ENCODE results near the gene MYL12A. TPM values are rescaled to one million over a fixed set of nuclear protein-coding genes. Genes with fewer than 3 reads are reported as not detected.

Gene MYL12A
- total RNA-seq, 1 experiment from 2014 or later, result 284 TPM

DNA sequence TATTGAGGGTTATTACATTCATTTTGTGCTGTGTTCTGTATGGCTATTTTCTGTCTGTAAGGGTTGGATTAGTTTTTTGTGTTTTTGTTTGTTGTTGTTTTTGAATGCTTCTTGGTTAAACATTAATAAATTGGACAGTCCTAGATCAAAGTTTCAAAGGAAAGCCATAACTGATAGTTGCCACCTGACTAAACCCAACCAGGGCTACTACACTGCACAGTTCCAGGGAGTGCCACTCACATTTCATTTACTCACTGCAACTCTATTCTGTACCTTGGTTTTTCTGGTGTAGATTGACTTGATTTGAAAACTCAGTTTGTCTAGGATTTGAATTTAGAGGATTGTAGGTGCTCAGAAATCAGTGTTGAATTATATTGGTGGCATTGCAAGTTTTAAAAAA lies 20.7 kb downstream of the MYL12A start:
- no peak overlapping the region for H4K8ac ChIP-seq (replicated peaks; ENCODE audit: insufficient read length, low read depth, low read length)
- H3K4me2 ChIP-seq (ENCODE audit: insufficient read depth, insufficient read length, low read length), result no peak overlapping the region
- no peaks in the 10 kb centered on the region for H3K9me3 Mint-ChIP-seq
- H3K79me2 ChIP-seq (ENCODE audit: insufficient read depth, low read length), result peaks cover 57% of the 10 kb centered on the region
- no peaks in the 10 kb centered on the region for H4K20me1 ChIP-seq (ENCODE audit: control insufficient read depth, insufficient read depth, insufficient read length)
- H4K91ac ChIP-seq (ENCODE audit: insufficient read length, low read depth, low read length), result no peak overlapping the region
- H4K5ac ChIP-seq (ENCODE audit: insufficient read length, low read depth, low read length), result no peak overlapping the region
- H3K23ac ChIP-seq (ENCODE audit: insufficient read length, low read depth, low read length), result no peak overlapping the region
- H3K27me3 ChIP-seq (ENCODE audit: insufficient read depth, low read length), result no peaks in the 10 kb centered on the region
- H2BK12ac ChIP-seq (ENCODE audit: insufficient read length, low read depth, low read length), result no peak overlapping the region
- H3K9ac ChIP-seq (ENCODE audit: extremely low read depth, insufficient read length, low read length), result no peak overlapping the region
- H3K27me3 Mint-ChIP-seq (ENCODE audit: low read depth), result no peaks in the 10 kb centered on the region
- no peak overlapping the region for H2BK5ac ChIP-seq (ENCODE audit: insufficient read length, low read length)
- no peak overlapping the region for H3K4ac ChIP-seq (ENCODE audit: low read depth, low read length)
- H2BK120ac ChIP-seq (ENCODE audit: low read depth, low read length, poor library complexity, severe bottlenecking), result no peak overlapping the region
- H2AFZ ChIP-seq (ENCODE audit: low read length), result no peak overlapping the region
- H3K79me1 ChIP-seq (ENCODE audit: insufficient read depth, low read depth, low read length, poor library complexity, severe bottlenecking), result peaks cover 4% of the 10 kb centered on the region
- no peak overlapping the region for H2BK15ac ChIP-seq (ENCODE audit: low read depth, low read length)
- H3T11ph ChIP-seq (ENCODE audit: low read length), result no peak overlapping the region
- TF ChIP-seq, protein P1, sequence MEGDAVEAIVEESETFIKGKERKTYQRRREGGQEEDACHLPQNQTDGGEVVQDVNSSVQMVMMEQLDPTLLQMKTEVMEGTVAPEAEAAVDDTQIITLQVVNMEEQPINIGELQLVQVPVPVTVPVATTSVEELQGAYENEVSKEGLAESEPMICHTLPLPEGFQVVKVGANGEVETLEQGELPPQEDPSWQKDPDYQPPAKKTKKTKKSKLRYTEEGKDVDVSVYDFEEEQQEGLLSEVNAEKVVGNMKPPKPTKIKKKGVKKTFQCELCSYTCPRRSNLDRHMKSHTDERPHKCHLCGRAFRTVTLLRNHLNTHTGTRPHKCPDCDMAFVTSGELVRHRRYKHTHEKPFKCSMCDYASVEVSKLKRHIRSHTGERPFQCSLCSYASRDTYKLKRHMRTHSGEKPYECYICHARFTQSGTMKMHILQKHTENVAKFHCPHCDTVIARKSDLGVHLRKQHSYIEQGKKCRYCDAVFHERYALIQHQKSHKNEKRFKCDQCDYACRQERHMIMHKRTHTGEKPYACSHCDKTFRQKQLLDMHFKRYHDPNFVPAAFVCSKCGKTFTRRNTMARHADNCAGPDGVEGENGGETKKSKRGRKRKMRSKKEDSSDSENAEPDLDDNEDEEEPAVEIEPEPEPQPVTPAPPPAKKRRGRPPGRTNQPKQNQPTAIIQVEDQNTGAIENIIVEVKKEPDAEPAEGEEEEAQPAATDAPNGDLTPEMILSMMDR (conservative IDR thresholded peaks at IDR 0.05), result no peak
- H3K23me2 ChIP-seq (ENCODE audit: insufficient read length, low read depth, low read length, poor library complexity, severe bottlenecking), result no peaks in the 10 kb centered on the region
- no peak overlapping the region for H3K18ac ChIP-seq (ENCODE audit: insufficient read length, low read depth, low read length)
- peaks cover 4 to 7% (median 7%) of the 10 kb centered on the region in 3 experiments; a peak in 5 of 7 replicates for H3K36me3 Mint-ChIP-seq (ENCODE audit: insufficient read depth in 1 of 3, low read depth in 3 of 3)
- H3K14ac ChIP-seq (ENCODE audit: insufficient read depth, low read length), result no peak overlapping the region
- no peak overlapping the region for H3K56ac ChIP-seq (ENCODE audit: insufficient read length, low read depth, low read length)
- H3K9me3 ChIP-seq (ENCODE audit: control insufficient read depth, low read depth, low read length), result no peaks in the 10 kb centered on the region
- H3K27ac Mint-ChIP-seq, result no peak overlapping the region
- no peak overlapping the region for H3K27ac ChIP-seq (ENCODE audit: insufficient read length, low read depth, low read length)
- no peak for DNase-seq
- H3K4me1 ChIP-seq (ENCODE audit: insufficient read depth, low read length), result peaks cover 6% of the 10 kb centered on the region; the same call in 1 of the 2 replicates
- H3K4me3 Mint-ChIP-seq, result no peak overlapping the region
- no peak overlapping the region for H2BK20ac ChIP-seq (ENCODE audit: low read depth, low read length, poor library complexity, severe bottlenecking)
- no peak overlapping the region for H2AK5ac ChIP-seq (ENCODE audit: insufficient read length, low read length)
- H3K4me1 Mint-ChIP-seq, result peaks cover 40 to 44% of the 10 kb centered on the region in 2 experiments
